NCI-H510A (cell line): ENCODE data around the gene C15orf62.

ENCODE experiments used
- DNase-seq: peaks from one replicate; lab custom pipeline; 2025; lab: John Stamatoyannopoulos, UW

Gene C15orf62

DNA sequence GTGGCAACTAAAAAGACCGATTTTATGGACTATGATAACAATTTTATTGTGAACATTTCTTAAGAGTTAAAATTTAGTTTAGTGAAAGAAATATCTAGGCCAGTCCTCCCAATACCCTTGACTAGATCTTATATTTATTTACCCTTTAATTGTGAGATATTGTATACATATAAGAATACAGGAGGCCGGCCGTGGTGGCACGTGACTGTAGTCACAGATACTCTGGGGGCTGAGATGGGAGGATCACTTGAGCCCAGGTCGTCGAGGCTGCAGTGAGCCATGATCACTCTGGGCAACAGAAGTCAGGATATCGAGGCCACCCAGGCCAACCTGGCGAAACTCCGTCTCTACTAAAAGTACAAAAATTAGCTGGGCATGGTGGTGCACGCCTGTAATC is 14.0 kb upstream of the C15orf62 start:
- no peak for DNase-seq

GRCh38 chr15:40756938-40757337 is 12.8 kb upstream of the C15orf62 start:
- DNase-seq, result no peak

DNA sequence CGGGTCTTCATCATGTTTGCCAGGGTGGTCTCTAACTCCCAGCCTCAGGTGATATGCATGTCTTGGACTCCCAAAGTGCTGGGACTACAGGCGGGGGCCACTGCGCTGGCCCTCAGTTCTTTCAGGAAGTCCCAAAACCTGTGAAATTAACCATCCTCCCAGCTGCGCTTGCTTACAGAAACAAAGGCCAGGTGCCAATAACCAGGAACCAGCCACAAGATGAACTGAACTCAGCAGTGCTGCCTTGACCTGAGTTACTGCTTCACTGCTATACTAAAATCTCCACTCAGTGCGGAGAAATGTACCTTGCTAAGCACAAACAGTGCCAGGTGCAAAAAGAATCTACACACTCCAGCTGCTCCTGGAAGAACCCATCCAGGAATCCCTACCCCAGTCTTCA is 9.8 kb upstream of the C15orf62 start:
- DNase-seq, result no peak

DNA sequence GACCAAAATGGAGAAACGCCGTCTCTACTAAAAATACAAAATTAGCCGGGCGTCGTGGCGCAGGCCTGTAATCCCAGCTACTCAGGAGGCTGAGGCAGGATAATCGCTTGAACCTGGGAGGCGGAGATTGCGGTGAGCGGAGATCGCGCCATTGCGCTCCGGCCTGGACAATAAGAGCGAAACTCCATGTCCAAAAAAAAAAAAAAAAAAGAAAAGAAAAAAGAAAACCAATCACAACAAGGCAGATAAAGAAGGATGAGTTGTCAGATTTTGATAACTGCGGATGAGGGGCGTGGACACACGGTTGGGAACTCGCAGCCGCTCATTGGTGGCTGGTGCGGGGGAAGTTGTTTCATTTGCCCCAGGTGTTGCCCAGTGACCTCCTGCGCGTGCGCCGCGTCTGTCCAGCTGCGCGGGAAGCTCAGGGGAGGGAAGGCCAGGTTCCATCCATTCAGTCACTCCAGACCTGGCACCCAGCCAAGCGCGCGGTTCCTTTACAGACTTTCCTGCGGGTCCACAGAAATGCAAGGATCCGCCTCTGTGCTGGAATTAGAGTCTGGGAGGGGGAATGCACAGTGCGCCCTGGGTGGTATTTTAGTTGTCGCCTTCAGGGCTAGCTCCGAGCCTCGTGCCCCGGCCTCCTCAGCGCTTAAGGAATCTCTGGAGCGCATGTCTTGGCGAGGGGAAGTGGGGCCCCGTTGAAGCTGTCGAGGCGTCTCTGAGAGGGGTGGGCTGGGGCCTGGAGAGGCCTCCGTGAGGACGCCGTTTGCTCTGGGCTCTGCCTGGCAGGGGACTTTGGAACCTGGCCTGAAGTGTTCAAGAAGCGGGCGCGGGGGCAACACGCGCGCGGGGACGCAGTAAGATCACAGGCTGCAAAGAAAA is 6.6 kb upstream of the C15orf62 start:
- DNase-seq, result peak; percentile 67

GRCh38 chr15:40763801-40764628 is 5.8 kb upstream of the C15orf62 start, which contains the start of gene GCHFR:
Gene GCHFR (plus strand): TSS chr15:40764068. CDS start chr15:40764181, 113 bp downstream.
- no peak for DNase-seq

DNA sequence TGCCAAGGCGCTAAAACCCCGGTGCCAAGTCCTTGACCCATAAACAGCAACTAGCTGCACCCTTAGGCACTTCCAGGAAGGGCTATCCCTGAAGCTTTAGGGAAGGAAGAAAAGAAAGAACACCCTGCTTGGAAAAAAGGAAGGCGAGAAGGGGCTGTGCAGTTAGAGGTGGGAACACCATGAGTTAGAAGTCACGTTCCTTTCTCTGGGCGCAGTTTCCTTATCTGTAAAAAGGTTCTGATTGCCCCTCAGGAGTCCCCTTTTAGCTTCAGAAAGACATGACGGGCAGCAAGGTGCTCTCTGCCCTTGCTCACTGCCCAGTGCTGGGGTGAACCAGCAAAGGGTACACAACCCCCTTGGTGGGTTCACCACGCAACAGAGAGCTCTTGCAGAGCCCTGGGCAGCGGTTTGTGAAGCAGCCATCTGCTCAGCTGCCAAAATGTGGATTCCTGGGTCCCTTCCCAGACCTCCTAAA is 5.1 kb upstream of the C15orf62 start:
- DNase-seq, result no peak

GRCh38 chr15:40766194-40766815 is 3.5 kb upstream of the C15orf62 start:
- no peak for DNase-seq

DNA sequence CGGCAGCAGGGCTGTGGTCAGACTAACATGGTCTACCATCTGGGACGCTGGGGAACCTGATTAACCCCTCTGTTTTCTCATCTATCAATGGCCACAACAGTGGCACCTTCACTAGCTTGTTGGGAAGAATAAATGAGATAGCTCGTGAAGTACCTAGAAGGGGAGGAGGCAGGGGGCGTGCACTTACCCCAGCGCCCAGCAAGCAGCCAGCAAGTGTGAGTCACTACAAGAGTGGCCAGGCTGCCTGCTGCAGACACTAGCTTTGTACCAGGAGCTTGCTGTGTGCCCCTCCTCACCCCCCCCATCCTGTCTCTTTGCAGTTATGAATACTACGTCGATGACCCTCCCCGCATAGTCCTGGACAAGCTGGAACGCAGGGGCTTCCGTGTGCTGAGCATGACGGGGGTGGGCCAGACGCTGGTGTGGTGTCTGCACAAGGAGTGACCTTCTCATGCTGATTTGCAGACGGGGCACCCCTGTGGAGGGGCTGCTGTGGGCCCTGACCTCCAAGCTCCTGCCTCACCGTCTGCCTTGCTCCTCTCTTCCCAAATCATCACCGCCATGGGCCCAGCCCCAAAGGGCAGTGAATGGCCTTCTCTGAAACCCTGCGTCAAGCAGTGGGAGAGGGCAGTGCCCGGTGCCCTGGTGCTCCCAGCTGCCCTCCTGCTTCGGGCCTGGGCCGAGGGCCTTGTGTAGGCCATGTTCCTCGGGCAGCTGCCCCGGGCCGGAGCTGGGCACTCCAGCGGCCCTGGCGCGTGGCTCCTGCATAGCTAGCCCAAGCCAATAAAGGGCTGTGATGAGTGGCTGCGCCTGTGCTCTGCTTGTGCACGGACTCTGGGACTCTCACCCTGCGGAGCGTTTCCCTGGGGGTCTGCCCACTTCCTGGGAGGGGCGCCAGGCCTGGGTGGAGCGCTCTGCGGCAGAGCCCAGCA is 2.6 kb upstream of the C15orf62 start:
- DNase-seq, result no peak

DNA sequence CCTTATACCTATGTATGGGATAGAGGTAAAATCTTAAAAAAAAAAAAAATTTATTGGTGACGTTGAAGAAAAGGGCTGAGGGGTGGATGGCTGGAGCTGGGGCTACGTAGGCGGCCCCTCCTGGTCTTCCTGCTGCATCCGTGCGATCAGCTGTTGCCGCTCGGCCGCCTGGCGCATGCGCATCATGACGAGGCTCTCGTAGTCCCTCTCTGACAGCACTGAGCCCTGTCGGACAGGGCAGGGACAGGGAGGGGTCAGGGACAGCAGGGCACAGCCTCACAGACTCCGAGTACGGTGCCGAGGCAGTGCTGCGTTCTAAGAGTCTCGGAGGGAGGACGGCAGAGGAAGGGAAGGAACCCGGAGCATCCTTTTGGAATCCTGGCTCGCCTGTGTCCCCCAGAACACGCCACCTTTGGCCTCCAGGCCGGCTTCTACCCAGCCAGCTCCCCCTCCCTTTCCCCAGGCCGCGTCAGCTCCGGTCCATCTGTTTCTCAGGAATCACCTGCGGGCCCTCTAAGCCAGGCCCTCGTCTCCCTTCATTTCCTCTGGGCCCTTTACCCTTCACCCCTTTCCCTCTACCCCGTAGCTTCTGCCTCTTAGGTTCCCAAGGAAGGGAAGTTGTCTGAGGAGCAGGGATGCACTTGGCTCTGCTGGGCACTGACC is 1.8 kb upstream of the C15orf62 start:
- no peak for DNase-seq

GRCh38 chr15:40768521-40769273 is 1.1 kb upstream of the C15orf62 start:
- DNase-seq, result no peak

- DNase-seq, result no peak
Measured at GRCh38 chr15:40770147-40770721, 454 bp downstream of the C15orf62 start.

- no peak for DNase-seq
Measured at GRCh38 chr15:40771242-40771641, 1.5 kb downstream of the C15orf62 start.

- no peak for DNase-seq
Measured at GRCh38 chr15:40772014-40772413, 2.2 kb downstream of the C15orf62 start.

- no peak for DNase-seq
Measured at GRCh38 chr15:40773496-40773895, 3.7 kb downstream of the C15orf62 start.

DNA sequence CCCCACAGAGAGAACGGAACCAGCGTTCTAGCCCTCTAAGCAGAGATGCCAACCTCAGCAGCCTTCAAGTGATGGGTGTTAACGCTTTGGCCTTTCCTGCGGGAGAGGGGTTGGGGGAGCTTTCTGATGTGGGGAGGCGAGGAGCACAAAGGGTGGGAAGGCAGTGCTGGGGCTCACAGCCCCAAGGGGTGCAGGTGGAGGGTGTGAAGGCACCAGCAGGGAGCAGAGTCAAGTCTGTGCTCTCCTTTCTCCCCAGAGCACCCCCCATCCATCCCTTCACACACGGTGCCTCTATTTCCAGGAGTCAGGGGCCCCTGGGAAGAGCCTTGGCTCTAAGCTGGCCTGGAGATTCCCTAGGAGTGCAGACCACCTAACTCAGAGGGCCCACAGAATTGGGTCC is 4.1 kb downstream of the C15orf62 start:
- DNase-seq, result no peak

DNA sequence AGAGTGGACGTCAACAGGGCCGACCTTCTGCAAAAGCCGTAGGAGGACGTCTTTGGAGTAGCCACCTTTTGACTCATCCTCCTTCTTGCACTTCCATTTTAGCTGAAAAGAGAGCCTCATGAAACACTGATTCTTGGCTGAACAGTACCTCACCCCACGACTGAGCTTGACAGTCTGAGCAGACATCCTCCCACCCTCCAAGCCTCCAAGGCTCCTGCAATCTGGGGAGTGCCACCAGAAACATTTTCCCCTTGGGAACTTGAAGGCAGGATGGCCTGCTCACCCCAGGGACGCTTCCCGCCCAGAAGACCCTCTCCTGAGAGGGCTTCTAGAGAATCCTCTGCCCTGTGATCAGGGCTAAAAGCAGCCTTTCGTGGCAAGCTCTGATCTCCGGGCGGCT is 5.2 kb downstream of the C15orf62 start:
- no peak for DNase-seq

DNA sequence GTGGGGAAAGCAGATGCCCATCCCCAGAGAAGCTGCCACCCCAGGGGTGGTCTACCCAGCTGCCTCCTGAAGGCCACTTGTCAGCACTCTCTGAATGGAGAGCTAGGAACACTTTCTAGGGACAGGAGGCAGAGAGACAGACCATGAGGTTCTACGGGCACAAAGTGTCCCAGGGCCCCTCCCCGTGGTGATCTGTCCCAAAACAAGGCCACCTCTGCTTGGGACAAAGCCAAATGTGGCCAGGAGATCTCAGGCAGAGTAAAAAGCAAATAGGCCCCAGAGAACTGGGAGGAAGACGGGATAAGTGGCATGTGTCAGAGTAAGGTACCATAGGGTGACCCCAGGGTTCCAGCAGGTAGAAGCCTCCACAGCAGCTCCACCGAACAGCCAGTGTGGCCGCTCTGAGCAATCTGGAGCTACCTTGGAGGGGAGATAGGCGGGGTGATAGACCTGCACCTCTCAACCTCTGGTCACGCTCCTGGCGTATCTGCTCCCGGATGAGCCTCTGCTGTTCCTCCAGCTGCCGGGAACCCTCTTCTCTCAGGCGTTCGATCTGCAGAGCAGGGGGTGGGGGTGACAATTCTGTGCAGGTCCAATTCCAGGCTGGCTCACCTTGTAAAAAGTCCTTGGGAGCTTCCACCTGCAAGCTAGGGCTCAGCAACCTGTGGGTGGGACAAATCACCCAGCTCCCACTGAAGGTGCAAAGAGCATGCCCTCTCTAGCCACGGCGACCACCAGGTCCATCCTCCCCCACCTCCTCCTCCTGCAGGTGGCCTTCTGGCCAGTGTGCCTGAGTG is 6.2 kb downstream of the C15orf62 start:
- no peak for DNase-seq

- DNase-seq, result no peak
Measured at GRCh38 chr15:40776537-40777141, 6.9 kb downstream of the C15orf62 start.
